Activated T-cell treated with anti-CD3 and anti-CD28 coated beads, Interleukin-2, amount 50 U/mL, for 24 hours (primary cell): ENCODE measurements around the gene TRMU.

Experiments
- DNase-seq: peaks from one replicate; pipeline ENCODE4 v3.0.0-alpha.2; 2020
- H3K27ac Mint-ChIP-seq: 2 replicates; pipeline ENCODE4 v1.8.0; 2020; ENCODE audit warnings: mild to moderate bottlenecking, mixed read lengths
- H3K27me3 Mint-ChIP-seq: 2 replicates; pipeline ENCODE4 v1.8.0; 2020; ENCODE audit warnings: mixed read lengths
- H3K36me3 Mint-ChIP-seq: 2 replicates; pipeline ENCODE4 v1.8.0; 2020; ENCODE audit warnings: low read depth, mixed read lengths
- H3K4me1 Mint-ChIP-seq: 2 replicates; pipeline ENCODE4 v1.8.0; 2020; ENCODE audit warnings: low read depth, mixed read lengths
- H3K4me3 Mint-ChIP-seq: 2 replicates; pipeline ENCODE4 v1.8.0; 2020; ENCODE audit warnings: mild to moderate bottlenecking, moderate library complexity, mixed read lengths
- H3K9me3 Mint-ChIP-seq: 2 replicates; pipeline ENCODE4 v1.8.0; 2020; ENCODE audit warnings: mixed read lengths

TRMU gene

DNA sequence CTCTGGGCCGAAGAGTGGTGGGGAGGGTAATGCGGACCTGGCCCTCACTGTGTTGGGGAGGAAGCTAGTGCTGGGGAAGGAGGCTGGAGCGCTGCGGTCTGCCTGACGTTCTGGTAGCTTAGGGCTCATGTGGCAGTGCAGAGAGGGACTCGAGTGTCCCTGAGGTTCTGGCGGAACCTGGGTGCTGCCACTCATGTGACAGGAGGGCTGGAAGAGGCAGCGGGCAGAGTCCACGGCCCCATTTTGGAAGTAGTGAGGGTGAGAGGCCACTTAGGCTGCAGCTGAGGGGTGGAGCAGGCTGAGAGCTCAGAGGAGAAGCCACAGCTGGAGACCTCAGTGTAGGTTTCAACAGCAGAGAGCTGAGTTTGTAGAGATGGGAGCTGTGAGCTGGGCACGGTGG lies 16.2 kb upstream of the TRMU start:
- H3K9me3 Mint-ChIP-seq = no peaks in the 10 kb centered on the region
- H3K4me1 Mint-ChIP-seq = no peaks in the 10 kb centered on the region
- H3K27ac Mint-ChIP-seq = no peak overlapping the region
- DNase-seq = no peak
- no peaks in the 10 kb centered on the region for H3K27me3 Mint-ChIP-seq
- H3K4me3 Mint-ChIP-seq = no peak overlapping the region
- peaks cover 72% of the 10 kb centered on the region for H3K36me3 Mint-ChIP-seq

DNA sequence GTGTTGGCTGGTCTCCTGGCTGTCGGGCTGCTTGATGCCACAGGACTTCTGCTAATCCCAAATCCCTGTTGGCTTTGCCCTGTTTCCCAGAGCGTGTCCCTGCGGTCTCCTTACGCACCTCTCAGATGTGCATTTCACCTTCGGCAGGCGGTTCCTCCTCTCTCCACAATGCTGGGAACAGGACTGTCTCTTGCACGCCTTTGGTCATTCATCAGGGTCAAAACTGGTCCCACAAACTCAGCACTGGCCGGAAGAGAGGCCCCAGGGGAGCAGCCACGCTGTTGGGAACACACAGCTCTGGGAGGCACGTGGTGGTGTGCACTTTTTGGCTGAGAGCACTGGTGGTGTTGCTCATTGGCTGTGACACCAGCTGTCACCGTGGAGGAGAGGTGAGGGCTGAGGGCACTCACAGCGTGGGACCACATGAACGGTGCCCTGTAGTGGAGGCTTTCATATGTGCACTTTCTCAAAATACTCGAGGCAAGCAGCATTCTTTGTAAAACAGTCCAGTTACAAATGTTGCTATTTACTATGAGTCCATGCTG lies 15.3 kb upstream of the TRMU start:
- H3K4me3 Mint-ChIP-seq = no peak overlapping the region
- H3K36me3 Mint-ChIP-seq = peaks cover 77% of the 10 kb centered on the region
- no peak overlapping the region for H3K27ac Mint-ChIP-seq
- no peaks in the 10 kb centered on the region for H3K27me3 Mint-ChIP-seq
- H3K4me1 Mint-ChIP-seq = no peaks in the 10 kb centered on the region
- no peaks in the 10 kb centered on the region for H3K9me3 Mint-ChIP-seq
- DNase-seq = no peak

DNA sequence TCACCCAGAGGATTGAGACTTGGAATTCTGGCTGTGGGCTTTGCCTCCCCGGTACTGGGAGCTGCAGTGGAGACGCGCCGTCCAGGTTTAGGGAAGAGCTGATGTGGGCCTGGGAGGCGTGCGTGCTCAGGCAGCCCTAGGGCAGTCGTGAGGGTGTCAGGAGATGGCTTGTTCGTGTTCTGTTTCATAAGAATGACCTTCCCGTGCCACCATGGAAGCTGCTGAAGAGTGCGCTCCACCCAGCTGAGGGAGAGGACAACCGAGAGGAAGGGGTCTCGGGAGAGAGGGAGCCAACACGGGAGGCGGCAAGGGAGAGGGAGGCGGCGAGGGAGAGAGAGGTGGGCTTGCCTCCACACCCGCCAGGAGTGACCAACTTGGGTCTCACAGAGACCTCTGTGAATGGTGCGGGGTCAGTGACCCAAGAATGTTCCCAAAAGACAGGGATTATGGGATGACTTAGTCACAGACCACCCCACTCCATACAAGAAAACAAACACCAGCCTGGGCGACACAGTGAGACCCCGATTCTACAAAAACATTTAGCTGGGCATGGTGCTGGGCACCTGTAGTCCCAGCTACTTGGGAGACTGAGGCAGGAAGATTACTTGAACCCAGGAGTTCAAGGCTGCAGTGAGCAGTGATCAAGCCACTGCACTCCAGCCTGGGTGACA lies 14.7 kb upstream of the TRMU start:
- Mint-ChIP-seq H3K36me3 (peaks cover 73% of the 10 kb centered on the region), H3K4me3 (no peak overlapping the region), H3K27ac (no peak overlapping the region), H3K9me3 (no peaks in the 10 kb centered on the region), H3K27me3 (no peaks in the 10 kb centered on the region), H3K4me1 (no peaks in the 10 kb centered on the region)
- no peak for DNase-seq

DNA sequence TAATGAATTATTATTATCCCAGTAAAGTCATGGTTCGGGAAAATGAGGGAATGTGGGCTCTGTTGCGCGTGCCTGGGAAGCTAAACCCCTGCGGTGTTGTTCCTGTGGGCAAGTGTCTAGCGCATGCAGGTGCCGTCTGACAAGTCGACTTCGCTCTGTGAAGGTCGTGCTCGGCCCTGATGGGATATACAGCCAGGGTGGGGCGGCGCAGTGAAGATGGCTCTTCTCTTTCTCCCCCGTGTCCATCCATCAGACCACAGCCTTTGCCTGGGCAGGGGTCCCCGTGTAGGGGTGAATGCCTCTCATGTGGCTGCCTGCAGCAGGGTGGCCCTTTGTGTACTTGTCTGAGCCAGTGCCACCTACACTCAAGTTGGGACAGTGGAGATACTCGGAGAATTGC lies 12.8 kb upstream of the TRMU start:
- DNase-seq = no peak
- H3K36me3 Mint-ChIP-seq = peaks cover 71% of the 10 kb centered on the region
- H3K4me1 Mint-ChIP-seq = no peaks in the 10 kb centered on the region
- no peaks in the 10 kb centered on the region for H3K27me3 Mint-ChIP-seq
- no peaks in the 10 kb centered on the region for H3K9me3 Mint-ChIP-seq
- no peak overlapping the region for H3K4me3 Mint-ChIP-seq
- no peak overlapping the region for H3K27ac Mint-ChIP-seq

DNA sequence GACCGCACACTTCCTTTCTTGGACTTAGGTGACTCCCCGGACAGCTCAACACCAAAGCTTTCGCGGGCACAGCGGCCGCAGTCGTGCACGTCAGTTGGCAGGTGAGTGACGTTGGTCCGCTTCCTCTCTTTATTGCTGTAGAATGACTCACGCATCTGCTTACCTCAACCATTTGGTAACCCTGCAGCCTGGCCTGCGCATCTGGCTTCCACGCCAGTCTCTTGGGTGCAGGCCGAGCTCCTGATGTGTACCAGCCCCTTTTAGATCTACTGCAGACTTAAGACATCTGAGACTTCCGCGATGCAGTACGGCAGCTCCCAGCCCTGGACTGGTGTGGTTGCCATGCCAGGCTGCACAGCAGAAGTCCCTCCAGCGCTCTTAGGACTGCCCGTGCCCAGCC lies 12.4 kb upstream of the TRMU start:
- H3K4me3 Mint-ChIP-seq = no peak overlapping the region
- H3K9me3 Mint-ChIP-seq = no peaks in the 10 kb centered on the region
- H3K27ac Mint-ChIP-seq = no peak overlapping the region

DNA sequence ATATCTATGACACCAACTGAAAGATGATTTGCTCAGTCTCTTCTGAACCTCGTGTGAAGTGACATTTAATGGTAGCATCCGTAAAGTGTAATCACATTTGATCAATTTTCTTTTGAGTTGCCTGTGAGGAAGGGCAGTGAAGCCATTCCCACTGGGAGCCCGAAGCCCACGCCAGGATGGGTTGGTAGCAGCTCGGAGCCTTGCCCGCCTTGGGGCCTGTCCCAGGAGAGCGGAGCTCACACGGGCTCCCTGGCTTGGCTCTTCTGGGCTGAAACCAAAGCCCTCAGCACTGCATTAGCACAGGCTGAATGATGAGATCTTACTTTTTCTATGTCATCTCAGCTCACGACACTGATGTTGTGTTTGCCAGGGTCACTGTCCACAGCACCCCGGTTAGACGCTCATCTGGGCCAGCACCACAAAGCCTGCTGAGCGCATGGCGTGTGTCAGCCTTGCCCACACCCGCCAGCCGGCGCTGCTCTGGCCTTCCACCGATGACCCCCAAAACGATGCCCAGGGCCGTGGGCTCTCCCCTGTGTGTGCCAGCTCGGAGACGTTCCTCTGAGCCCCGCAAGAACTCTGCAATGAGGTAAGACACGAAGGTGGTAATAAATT lies 9.3 kb upstream of the TRMU start:
- peaks cover 70% of the 10 kb centered on the region for H3K36me3 Mint-ChIP-seq
- no peaks in the 10 kb centered on the region for H3K27me3 Mint-ChIP-seq
- no peaks in the 10 kb centered on the region for H3K4me1 Mint-ChIP-seq
- no peak for DNase-seq
- no peak overlapping the region for H3K4me3 Mint-ChIP-seq
- H3K27ac Mint-ChIP-seq = no peak overlapping the region
- H3K9me3 Mint-ChIP-seq = no peaks in the 10 kb centered on the region

More for the DNA sequence above, 12.4 kb upstream of the TRMU start:
- Mint-ChIP-seq H3K4me1 (no peaks in the 10 kb centered on the region), H3K36me3 (peaks cover 71% of the 10 kb centered on the region), H3K27me3 (no peaks in the 10 kb centered on the region)
- DNase-seq = no peak

DNA sequence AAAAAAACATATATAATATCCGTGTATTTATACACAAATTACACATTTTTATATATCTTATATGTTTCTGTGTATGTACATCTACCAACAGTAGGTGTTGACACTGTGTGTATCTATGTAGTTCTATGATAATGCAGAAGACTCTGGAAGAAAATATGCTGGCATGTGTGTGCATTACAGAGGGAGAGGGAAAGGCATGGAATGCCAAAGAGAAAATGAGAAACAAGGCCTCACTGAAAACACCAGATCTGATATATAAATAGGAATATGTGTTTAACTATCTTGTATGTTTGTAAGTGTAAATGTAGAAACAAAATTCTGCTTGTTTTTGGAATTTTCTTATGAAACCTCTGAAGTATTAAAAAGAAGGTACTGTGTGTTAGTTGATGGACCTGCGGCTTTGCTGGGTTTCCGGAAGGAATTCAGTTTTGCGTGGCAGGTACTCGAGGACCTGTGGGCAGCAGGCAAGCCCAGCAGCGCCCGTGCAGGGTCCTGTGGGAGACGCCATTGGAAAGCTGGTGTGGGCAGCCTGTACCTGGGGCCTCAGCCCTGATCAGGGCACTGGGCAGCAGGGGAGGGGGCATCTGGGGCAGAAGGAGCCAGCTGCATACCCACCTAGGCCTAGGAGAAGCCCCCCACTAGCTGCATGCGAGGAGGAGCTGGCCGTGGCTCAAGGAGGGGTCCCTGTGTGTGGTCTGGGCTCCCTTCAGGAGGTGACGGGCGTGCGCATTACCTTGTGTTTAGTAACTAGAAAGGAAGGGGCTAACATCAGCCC lies 7.6 kb upstream of the TRMU start:
- Mint-ChIP-seq H3K27me3 (no peaks in the 10 kb centered on the region), H3K27ac (no peak overlapping the region), H3K9me3 (no peaks in the 10 kb centered on the region), H3K4me1 (no peaks in the 10 kb centered on the region), H3K4me3 (no peak overlapping the region), H3K36me3 (peaks cover 73% of the 10 kb centered on the region)
- DNase-seq = no peak

DNA sequence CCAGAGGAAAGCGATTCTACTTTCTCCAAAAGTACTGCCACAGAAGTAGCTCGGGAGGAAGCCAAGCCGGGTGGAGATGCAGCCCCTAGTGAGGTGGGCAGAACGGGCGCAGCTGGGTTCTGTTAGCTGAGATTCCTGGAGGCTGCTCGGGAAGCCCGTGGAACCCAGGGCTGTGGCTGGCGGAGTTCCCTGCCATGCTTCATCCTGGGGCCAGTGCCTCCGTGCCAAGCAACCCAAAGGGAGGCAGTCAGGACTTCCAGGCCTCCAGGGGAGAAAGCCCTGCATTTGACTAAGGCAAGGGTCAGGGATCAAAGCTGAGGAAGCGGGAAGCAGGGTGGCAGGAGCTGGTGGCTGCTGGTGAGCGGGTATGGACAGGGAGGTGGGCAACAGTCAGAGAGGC lies 6.7 kb upstream of the TRMU start:
- DNase-seq = no peak
- Mint-ChIP-seq H3K4me3 (no peak overlapping the region), H3K9me3 (no peaks in the 10 kb centered on the region), H3K27me3 (no peaks in the 10 kb centered on the region), H3K27ac (no peak overlapping the region), H3K4me1 (no peaks in the 10 kb centered on the region), H3K36me3 (peaks cover 77% of the 10 kb centered on the region)

DNA sequence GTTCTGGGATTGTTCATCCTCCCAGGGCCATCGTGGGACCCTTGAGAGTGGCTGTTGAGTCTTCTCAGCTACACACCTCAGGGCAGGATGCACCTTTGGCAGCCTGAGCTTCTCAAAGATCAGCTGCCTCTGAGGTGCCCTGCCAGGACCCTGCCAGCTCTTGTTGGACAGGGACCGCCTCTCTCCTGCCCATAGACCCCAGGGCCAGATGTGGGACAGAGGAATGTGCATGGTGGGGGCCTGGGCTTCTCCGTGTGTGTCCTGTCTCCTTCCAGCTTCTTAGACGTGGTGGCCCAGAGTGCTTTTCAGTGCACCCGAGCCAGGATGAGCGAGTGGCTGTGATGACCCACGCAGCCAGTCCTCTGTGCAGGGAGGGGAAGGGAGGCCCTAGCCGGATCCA lies 5.9 kb upstream of the TRMU start:
- no peak overlapping the region for H3K4me3 Mint-ChIP-seq
- no peaks in the 10 kb centered on the region for H3K9me3 Mint-ChIP-seq
- H3K4me1 Mint-ChIP-seq = peaks cover 4% of the 10 kb centered on the region
- no peaks in the 10 kb centered on the region for H3K27me3 Mint-ChIP-seq
- H3K36me3 Mint-ChIP-seq = peaks cover 68% of the 10 kb centered on the region
- DNase-seq = no peak
- H3K27ac Mint-ChIP-seq = no peak overlapping the region

DNA sequence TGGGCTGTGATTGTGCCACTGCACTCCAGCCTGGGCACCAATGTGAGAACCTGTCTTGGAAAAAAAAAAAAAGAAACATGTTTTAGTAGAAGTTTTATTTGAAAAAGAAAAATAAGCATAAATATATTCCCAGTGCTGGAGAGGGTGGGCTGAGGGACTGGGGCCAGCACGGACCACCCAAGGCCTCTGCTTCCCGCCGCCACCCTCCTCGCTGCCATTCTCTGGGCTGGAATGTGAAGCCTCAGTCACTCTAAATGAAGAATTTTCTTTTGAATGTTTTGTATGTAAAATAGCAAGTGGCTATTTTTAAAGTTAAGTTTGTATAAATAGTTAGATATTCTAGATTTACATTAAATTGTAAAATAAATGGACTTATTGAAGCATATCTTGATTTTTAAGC lies 5.1 kb upstream of the TRMU start:
- H3K4me3 Mint-ChIP-seq = no peak overlapping the region
- peaks cover 10% of the 10 kb centered on the region for H3K4me1 Mint-ChIP-seq
- peaks cover 67% of the 10 kb centered on the region for H3K36me3 Mint-ChIP-seq
- no peak overlapping the region for H3K27ac Mint-ChIP-seq
- no peaks in the 10 kb centered on the region for H3K9me3 Mint-ChIP-seq
- no peaks in the 10 kb centered on the region for H3K27me3 Mint-ChIP-seq
- no peak for DNase-seq

DNA sequence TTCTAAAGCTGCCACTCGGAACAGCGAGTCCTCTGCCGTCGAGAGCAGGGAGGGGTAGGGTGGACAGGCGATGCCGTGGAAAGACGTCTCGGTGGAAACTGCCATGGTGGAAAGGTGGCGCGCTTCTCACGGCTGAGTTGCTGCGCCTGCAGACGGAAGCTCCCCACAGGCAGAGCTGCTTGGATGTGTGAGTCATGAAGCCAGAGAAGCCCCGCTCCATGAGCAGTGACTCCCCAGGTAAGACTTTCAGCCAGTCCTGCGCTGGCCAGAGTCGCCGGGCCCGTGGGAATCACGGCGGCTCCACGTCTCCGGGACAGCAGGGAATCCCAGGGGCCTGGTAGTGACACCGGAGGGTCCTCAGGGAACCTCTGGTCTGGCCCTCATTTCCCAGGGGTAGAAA lies 4.0 kb upstream of the TRMU start:
- H3K36me3 Mint-ChIP-seq = peaks cover 64% of the 10 kb centered on the region
- no peaks in the 10 kb centered on the region for H3K27me3 Mint-ChIP-seq
- H3K27ac Mint-ChIP-seq = no peak overlapping the region
- no peaks in the 10 kb centered on the region for H3K9me3 Mint-ChIP-seq
- H3K4me1 Mint-ChIP-seq = peaks cover 11% of the 10 kb centered on the region
- H3K4me3 Mint-ChIP-seq = no peak overlapping the region
- DNase-seq = no peak

DNA sequence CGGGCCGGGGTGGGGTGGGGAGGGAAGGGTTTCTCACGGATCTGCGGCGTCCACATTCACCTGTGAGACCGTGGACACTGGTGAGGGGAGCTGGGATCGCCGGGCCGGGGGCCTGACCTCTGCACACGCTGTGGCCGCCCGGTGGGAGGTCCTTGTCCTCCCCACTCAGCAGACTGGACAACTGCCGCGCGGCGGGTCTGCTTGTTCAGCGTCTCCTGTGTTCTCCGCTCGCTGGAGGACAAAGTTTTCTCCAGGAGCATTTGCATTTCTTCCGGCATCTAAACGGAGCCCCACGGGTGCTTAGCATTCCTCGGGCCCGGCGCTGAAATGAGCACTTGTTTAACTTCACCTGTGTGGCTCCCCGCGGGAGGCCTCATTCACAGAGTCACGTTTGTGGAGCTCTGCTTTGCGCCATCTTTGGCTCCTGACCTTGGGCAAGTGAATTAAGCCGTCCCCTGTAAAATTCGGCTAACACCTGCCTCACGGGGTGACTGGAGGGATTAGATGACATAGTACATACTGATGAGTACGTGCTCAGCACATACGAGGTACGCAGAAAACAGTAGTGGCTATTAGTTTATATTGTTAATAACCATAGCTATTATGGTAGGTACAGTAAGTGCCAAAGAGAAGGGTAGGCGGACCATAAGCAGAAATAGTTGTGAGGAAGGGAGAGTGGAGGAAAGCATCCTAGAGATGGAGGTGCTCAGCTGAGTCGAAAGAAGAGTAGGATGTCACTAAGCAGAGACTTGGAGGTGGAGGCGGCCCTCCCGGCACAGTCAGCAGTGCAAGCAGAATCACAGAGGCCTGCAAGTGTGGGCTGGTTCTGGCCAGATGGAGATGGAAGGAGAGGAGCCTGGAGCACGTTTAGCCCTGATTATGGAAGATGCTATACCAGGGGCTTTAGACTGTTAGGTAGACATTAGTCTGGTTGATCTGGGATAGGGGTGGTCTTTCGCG lies 885 bp downstream of the TRMU start:
- Mint-ChIP-seq H3K27ac (peak overlapping the region; percentile 95), H3K27me3 (no peaks in the 10 kb centered on the region), H3K36me3 (peaks cover 73% of the 10 kb centered on the region), H3K9me3 (no peaks in the 10 kb centered on the region), H3K4me3 (peak overlapping the region; percentile 96), H3K4me1 (peaks cover 42% of the 10 kb centered on the region)
- peak; percentile 52 for DNase-seq

DNA sequence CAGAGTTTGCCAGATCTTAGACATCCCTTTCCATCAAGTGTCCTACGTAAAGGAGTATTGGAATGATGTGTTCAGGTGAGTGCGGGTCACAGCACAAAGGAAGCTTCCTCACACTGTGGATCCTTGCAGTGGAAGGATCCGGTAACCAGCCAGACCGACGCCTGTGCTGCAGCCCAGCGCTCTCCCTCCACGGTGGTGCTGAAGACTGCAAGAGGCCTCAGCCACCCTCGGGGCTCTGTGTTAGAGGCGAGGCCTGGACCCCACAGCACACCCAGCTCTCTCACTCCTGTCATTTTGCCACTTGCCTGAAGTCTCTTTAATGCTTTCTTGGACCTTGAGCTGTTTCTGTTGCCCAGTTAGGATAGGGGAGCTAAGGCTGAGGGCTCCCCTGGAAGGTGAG lies 2.4 kb downstream of the TRMU start:
- DNase-seq = no peak
- peaks cover 42% of the 10 kb centered on the region for H3K4me1 Mint-ChIP-seq
- peak overlapping the region; percentile 62 for H3K27ac Mint-ChIP-seq
- peaks cover 76% of the 10 kb centered on the region for H3K36me3 Mint-ChIP-seq
- H3K9me3 Mint-ChIP-seq = no peaks in the 10 kb centered on the region
- peak overlapping the region; percentile 96 for H3K4me3 Mint-ChIP-seq
- no peaks in the 10 kb centered on the region for H3K27me3 Mint-ChIP-seq

DNA sequence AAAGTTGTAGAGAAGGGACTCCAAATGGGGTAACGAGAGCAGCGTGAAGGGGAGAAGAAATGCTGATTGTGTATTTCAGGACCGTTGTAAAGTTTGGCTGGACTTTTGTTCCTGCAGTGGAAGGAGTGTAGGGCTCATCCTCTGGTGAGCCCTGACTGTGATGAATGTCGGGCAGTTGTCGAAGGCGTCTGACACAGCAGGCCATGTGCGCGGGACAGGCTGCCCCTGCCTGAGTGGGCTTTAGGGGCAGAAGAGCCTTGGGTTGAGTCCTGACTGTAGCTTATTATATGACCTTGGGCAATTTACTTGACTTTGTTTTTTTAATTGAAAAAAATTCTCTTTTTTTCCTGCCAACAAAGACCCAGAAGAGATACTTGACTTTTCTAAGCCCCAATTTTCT lies 3.1 kb downstream of the TRMU start:
- H3K4me3 Mint-ChIP-seq = no peak overlapping the region
- H3K27me3 Mint-ChIP-seq = no peaks in the 10 kb centered on the region
- H3K9me3 Mint-ChIP-seq = no peaks in the 10 kb centered on the region
- peak overlapping the region; percentile 1 for H3K27ac Mint-ChIP-seq
- peaks cover 76% of the 10 kb centered on the region for H3K36me3 Mint-ChIP-seq
- DNase-seq = no peak
- H3K4me1 Mint-ChIP-seq = peaks cover 42% of the 10 kb centered on the region
